Measurements from ENCODE around the gene SUSD3. TPM values are rescaled to one million over a fixed set of nuclear protein-coding genes. Genes with fewer than 3 reads are reported as not detected.

The SUSD3 gene
- total RNA-seq, 1 experiment from 2014 or later = not detected

DNA sequence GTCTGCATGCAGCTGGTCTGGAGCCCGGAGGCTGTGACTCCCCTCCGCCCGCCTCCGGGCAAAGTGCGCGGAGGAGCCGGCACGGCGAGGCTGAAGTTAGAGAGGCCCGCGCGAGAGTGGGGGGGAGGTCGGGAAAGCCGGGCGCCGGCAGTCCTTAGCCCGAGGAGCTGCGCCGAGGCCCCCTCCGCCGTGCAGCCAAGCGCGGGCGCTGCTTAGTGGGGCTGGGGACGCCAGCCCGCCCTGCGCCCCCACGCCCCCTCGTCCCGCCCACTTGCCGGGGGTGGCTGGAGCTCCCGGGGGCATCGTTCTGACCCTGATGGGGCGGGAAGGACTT lies 75.1 kb downstream of the SUSD3 start:
- Histone ChIP-seq H3K4me1 (ENCODE audit: insufficient read depth, low read length, poor library complexity, severe bottlenecking) (peaks cover 10% of the 10 kb centered on the region), H3K27me3 (replicated peaks; ENCODE audit: insufficient read depth, low read depth, low read length, poor library complexity) (no peaks in the 10 kb centered on the region), H3K9me3 (ENCODE audit: low read depth, low read length, poor library complexity, severe bottlenecking) (no peaks in the 10 kb centered on the region), H3K36me3 (ENCODE audit: insufficient read depth, low read length, poor library complexity, severe bottlenecking) (no peaks in the 10 kb centered on the region), H3K27ac (ENCODE audit: low read depth, low read length, poor library complexity, severe bottlenecking) (peak overlapping the region; percentile 82), H3K4me3 (ENCODE audit: low read depth, low read length, poor library complexity, severe bottlenecking) (peak overlapping the region; percentile 86)
- TF ChIP-seq, protein P1, sequence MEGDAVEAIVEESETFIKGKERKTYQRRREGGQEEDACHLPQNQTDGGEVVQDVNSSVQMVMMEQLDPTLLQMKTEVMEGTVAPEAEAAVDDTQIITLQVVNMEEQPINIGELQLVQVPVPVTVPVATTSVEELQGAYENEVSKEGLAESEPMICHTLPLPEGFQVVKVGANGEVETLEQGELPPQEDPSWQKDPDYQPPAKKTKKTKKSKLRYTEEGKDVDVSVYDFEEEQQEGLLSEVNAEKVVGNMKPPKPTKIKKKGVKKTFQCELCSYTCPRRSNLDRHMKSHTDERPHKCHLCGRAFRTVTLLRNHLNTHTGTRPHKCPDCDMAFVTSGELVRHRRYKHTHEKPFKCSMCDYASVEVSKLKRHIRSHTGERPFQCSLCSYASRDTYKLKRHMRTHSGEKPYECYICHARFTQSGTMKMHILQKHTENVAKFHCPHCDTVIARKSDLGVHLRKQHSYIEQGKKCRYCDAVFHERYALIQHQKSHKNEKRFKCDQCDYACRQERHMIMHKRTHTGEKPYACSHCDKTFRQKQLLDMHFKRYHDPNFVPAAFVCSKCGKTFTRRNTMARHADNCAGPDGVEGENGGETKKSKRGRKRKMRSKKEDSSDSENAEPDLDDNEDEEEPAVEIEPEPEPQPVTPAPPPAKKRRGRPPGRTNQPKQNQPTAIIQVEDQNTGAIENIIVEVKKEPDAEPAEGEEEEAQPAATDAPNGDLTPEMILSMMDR (conservative IDR thresholded peaks at IDR 0.05; ENCODE audit: low read depth, low read length) = no peak
- TF ChIP-seq EZH2 (IDR thresholded peaks at IDR 0.05; ENCODE audit: borderline replicate concordance, low read depth, low read length, poor library complexity, severe bottlenecking) = no peak
- BruUV-seq (replicated peaks) = no TSS peak
- DNase-seq (ENCODE audit: low spot score) = peak; percentile 32
- intact Hi-C loops (cut with micrococcal nuclease; ENCODE audit: unreplicated experiment) = no loop called here
- ChIA-PET CTCF (no interaction called here), POLR2A (ENCODE audit: low non-redundant PET) (no interaction called here)

DNA sequence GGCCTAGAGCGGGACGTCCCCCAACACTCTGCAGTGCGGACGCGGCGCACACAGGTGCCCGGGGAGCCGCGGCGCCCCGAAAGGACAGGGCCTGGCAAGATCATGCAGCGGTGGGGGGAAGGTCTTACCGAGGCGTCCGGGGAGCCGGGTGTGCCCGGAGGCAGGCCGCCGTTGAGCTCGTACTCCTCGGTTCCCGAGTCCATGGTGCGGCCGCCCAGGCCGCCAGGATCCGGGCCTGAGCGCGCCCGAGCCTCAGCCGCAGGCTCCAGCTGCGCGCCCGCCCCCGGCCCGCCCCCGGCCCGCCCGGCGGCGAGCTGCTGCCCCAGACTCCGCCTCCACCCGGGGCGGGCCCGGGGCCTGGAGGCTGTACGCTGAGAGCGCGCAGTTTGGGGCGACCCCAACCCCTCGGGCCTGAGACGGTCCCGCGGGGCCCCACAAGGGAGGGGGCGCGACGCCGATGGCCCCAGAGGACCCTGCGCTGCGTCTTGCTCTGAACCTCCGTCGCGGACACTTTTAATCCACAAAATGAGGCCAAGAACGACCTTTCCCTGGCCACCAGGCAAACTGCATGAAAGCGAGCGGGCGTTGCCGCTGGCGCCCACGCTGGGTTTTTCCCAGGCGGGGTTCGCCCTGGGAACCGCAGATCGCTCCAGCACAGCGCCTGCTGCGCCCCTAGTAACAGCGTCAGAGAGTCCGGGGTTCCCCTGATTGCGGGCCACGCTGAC lies 75.7 kb downstream of the SUSD3 start, which contains the start of gene NINJ1:
NINJ1 (minus strand) TSS at position 237 of the 725 bp plus-strand sequence; CDS start at position 203, 34 bp downstream.
- Histone ChIP-seq H3K4me3 (ENCODE audit: low read depth, low read length, poor library complexity, severe bottlenecking) (peak within 1 kb of the TSS; percentile 86), H3K9me3 (ENCODE audit: low read depth, low read length, poor library complexity, severe bottlenecking) (no peaks in the 10 kb centered on the region), H3K4me1 (ENCODE audit: insufficient read depth, low read length, poor library complexity, severe bottlenecking) (peaks cover 10% of the 10 kb centered on the region), H3K36me3 (ENCODE audit: insufficient read depth, low read length, poor library complexity, severe bottlenecking) (no peaks in the 10 kb centered on the region), H3K27ac (ENCODE audit: low read depth, low read length, poor library complexity, severe bottlenecking) (peak within 1 kb of the TSS; percentile 82), H3K27me3 (replicated peaks; ENCODE audit: insufficient read depth, low read depth, low read length, poor library complexity) (no peaks in the 10 kb centered on the region)
- ChIA-PET CTCF (no interaction called here), POLR2A (ENCODE audit: low non-redundant PET) (no interaction called here)
- TF ChIP-seq, protein P1 (conservative IDR thresholded peaks at IDR 0.05; ENCODE audit: low read depth, low read length) = no peak
- no peak for TF ChIP-seq EZH2 (IDR thresholded peaks at IDR 0.05; ENCODE audit: borderline replicate concordance, low read depth, low read length, poor library complexity, severe bottlenecking)
- intact Hi-C loops (cut with micrococcal nuclease; ENCODE audit: unreplicated experiment) = no loop called here
- BruUV-seq (replicated peaks) = no TSS peak
- DNase-seq (ENCODE audit: low spot score) = peak; percentile 77

Other genes with a start within 250 kb of the SUSD3 start
- 10.9 and 12.7 TPM in 2 replicates for gene ZNF484, start 180.7 kb upstream of the SUSD3 start, total RNA-seq (2021)
- gene FGD3, start 111.2 kb upstream of the SUSD3 start, total RNA-seq (2021) = 0.09 and 0.17 TPM in 2 replicates
- 12.2 and 16.2 TPM in 2 replicates for gene CARD19, start 37.5 kb downstream of the SUSD3 start, total RNA-seq (2021)
- gene NINJ1, start 75.5 kb downstream of the SUSD3 start, total RNA-seq (2021) = 9.2 and 13.7 TPM in 2 replicates
- gene WNK2, start 125.4 kb downstream of the SUSD3 start, total RNA-seq (2021) = 9.6 and 11.8 TPM in 2 replicates

All from A673 (cell line).